AG10803 (cell line): ENCODE measurements around the gene SLC37A1.

Experiments
- DNase-seq: peaks from one replicate; pipeline ENCODE4 v3.0.0; 2010; ENCODE audit warnings: low read depth
- H3K4me3 ChIP-seq: 2 replicates; pipeline ENCODE4 v1.5.1; 2011; ENCODE audit warnings: mild to moderate bottlenecking, low read length, control low read depth
- CTCF ChIP-seq: conservative IDR thresholded peaks from 2 replicates; pipeline ENCODE4 v1.5.1; 2011; ENCODE audit warnings: mild to moderate bottlenecking, low read length, control low read depth, inconsistent platforms

SLC37A1 gene

GRCh38 chr21:42532466-42533181, 19.0 kb downstream of the SLC37A1 start:
- no peak overlapping the region for H3K4me3 ChIP-seq
- peak; percentile 7 for DNase-seq
- TF ChIP-seq CTCF = no peak

GRCh38 chr21:42533306-42533962, 19.8 kb downstream of the SLC37A1 start:
- no peak for DNase-seq
- TF ChIP-seq CTCF = no peak
- H3K4me3 ChIP-seq = no peak overlapping the region

DNA sequence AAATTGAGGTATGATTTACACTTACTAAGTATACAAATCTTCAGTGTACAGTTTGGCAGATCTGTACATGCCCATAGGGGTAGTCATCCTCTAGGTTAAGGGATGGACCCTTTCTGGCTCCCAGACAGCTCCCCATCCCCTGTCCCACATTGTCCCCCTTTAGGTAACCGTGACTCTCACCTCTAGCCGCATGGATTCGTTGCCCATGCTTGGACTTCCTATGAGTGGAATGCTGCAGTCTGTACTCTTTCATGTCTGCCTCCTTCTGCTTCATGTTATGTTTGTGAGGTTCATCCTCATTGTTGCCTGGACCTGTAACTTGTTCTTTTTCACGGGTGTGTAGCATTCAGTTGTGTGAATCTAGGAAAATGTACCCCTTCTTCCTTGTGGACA, 20.3 kb downstream of the SLC37A1 start:
- no peak for DNase-seq
- H3K4me3 ChIP-seq = no peak overlapping the region
- TF ChIP-seq CTCF = no peak

DNA sequence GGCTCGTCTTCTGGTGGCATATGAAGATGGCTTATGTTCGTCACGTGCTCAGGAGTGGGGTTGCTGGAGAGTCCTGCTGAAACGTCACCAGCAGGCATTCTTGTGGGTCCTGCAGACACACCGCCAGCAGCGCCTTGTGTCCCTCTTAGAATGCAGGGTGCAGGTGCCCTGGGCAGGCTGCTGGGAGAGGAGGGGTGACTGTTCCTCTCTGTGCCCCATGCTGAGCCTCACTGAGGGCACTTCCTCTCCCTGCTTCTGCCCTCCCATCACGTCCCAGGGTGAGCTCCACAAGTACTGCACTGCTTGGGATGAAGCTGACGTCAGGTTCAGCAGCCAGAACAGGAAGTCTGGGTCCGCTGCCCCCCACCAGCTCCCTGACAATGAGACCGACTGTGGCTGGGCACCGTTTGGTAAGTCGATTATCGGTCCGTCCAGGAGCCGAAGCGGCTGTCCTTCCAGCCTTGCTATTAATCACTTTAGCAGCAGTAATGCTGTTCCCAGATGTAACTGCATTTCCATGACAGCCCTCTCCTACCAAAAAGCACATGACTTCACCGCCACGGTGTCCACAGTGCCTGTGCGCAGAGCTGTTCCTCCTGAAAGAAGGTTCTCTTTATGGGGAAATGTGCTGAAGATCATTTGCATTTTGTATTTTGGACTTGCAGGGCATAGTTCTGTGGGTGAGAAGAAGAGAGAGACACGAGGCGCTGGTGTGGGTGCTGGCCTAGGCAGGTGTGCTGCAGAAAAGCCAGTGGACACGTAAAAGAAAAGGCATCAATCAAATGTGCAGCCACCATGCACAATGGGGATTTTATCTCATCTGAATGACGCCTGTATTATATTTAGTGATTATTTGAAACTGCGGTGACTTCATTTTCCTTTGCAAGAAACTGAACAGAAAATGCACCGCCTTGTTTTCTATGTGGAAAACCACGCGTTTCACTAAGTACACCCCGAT, 21.0 kb downstream of the SLC37A1 start:
- TF ChIP-seq CTCF = no peak
- H3K4me3 ChIP-seq = no peak overlapping the region
- no peak for DNase-seq

GRCh38 chr21:42535602-42536171, 22.0 kb downstream of the SLC37A1 start:
- TF ChIP-seq CTCF = no peak
- no peak for DNase-seq
- no peak overlapping the region for H3K4me3 ChIP-seq

DNA sequence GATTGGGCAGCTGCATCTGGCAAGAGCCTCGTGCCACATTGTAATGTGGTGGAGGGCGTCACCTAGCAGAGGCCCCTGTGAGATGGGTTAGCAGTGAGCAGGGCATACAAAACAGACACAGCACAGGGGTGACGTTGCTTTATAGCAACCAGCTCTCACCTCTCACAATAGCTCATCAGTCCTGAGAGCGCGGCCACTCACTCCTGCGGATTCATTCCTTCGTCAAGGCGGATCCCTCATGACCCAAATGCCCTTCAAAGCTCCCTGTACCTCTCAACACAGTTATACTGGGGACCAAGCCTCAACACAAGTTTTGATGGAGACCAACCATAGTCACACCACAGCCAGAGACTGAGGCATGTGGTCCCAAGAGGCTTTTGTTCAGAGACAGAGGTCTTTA, 22.9 kb downstream of the SLC37A1 start:
- no peak for DNase-seq
- no peak for TF ChIP-seq CTCF
- H3K4me3 ChIP-seq = no peak overlapping the region
